HG03520 (cell line): Measurements from ENCODE around the gene NREP.
"Not testable (repeated sequence)": the region's sequence is repeated elsewhere in the genome, so short reads cannot be mapped to it uniquely, and the experiment has no call there.

Experiments
- ATAC-seq: cut with Tn5 transposase; IDR thresholded peaks from one replicate; pipeline ENCODE4 v1.9.1; 2021; ENCODE audit warnings: mild to moderate bottlenecking, moderate library complexity; ENCODE audit not compliant: unreplicated experiment

NREP gene

GRCh38 chr5:111741278-111741677 lies 15.7 kb downstream of the NREP start:
- no peak for ATAC-seq

GRCh38 chr5:111739416-111739815 lies 17.6 kb downstream of the NREP start:
- no peak for ATAC-seq

GRCh38 chr5:111738118-111738517 lies 18.9 kb downstream of the NREP start:
- no peak for ATAC-seq

- ATAC-seq: no peak
Observed at GRCh38 chr5:111737716-111738115, 19.3 kb downstream of the NREP start.

GRCh38 chr5:111735583-111736270 lies 21.3 kb downstream of the NREP start:
- ATAC-seq: no peak

- ATAC-seq: no peak
Observed at GRCh38 chr5:111734597-111734996, 22.4 kb downstream of the NREP start.

GRCh38 chr5:111734013-111734412 lies 23.0 kb downstream of the NREP start:
- ATAC-seq: no peak

GRCh38 chr5:111733571-111733970 lies 23.4 kb downstream of the NREP start:
- no peak for ATAC-seq

GRCh38 chr5:111731638-111732037 lies 25.4 kb downstream of the NREP start:
- no peak for ATAC-seq

GRCh38 chr5:111730659-111731382 lies 26.2 kb downstream of the NREP start:
- ATAC-seq: no peak

GRCh38 chr5:111728941-111729340 lies 28.1 kb downstream of the NREP start:
- no peak for ATAC-seq

GRCh38 chr5:111726986-111727385 lies 30.0 kb downstream of the NREP start:
- no peak for ATAC-seq

GRCh38 chr5:111722140-111722539 lies 34.9 kb downstream of the NREP start:
- no peak for ATAC-seq

- no peak for ATAC-seq
Observed at GRCh38 chr5:111720333-111720890, 36.6 kb downstream of the NREP start.

GRCh38 chr5:111719773-111720172 lies 37.2 kb downstream of the NREP start:
- no peak for ATAC-seq

- ATAC-seq: not testable (repeated sequence)
Observed at GRCh38 chr5:111716789-111717188, 40.2 kb downstream of the NREP start.

- no peak for ATAC-seq
Observed at GRCh38 chr5:111707630-111708164, 49.3 kb downstream of the NREP start.

- no peak for ATAC-seq
Observed at GRCh38 chr5:111706345-111706744, 50.6 kb downstream of the NREP start.

- ATAC-seq: peak; percentile 49
Observed at GRCh38 chr5:111704452-111705085, 52.4 kb downstream of the NREP start.

- ATAC-seq: peak; percentile 94
Observed at GRCh38 chr5:111703662-111704061, 53.3 kb downstream of the NREP start.

- ATAC-seq: no peak
Observed at GRCh38 chr5:111699976-111700375, 57.0 kb downstream of the NREP start.
